ENCODE data around the gene WDR5. TPM values are rescaled to one million over a fixed set of nuclear protein-coding genes. Genes with fewer than 3 reads are reported as not detected.

Gene WDR5
- total and polyA plus RNA-seq, 10 of the 15 experiments (the other 5 are each of a cell fraction or from before 2014, with no cell fraction given): 1.4 to 43.7 (median 33.2) TPM

GRCh38 chr9:134179595-134179917 is 43.7 kb downstream of the WDR5 start:
- intact Hi-C loops (cut with micrococcal nuclease; ENCODE audit: unreplicated experiment): no loop called here
- WGBS (ENCODE audit: insufficient coverage, insufficient replicate concordance, low lambda C conversion rate, missing lambda C conversion rate): 39% methylated on average over 6 of the region's 6 CpGs
- no peak overlapping the region for H2AFZ ChIP-seq (ENCODE audit: control insufficient read depth, low read depth, low read length)
- no TSS peak for BruUV-seq (replicated peaks)
- H4K20me1 ChIP-seq (ENCODE audit: control insufficient read depth, insufficient read depth): no peaks in the 10 kb centered on the region
- TF ChIP-seq BHLHE40 (IDR thresholded peaks at IDR 0.05; ENCODE audit: borderline replicate concordance in 1 of 2, low read depth in 2 of 2, low read length in 1 of 2) (0 out of 4 replicates have a peak, but pooled peaks of 1 of the 2 experiments have one; percentile 18), RCOR1 (conservative IDR thresholded peaks at IDR 0.05; ENCODE audit: low read depth, low read length) (no peak)
- no peaks in the 10 kb centered on the region for H3K36me3 ChIP-seq (ENCODE audit: control insufficient read depth in 2 of 2, insufficient read depth in 2 of 2, low read length in 1 of 2)
- ATAC-seq (no peak), DNase-seq (ENCODE audit: low read depth, low spot score) (no peak), FAIRE-seq (no peak)
- no peaks in the 10 kb centered on the region for H3K9me3 ChIP-seq (replicated peaks; ENCODE audit: control insufficient read depth, insufficient read depth, low read length)
- POLR2A ChIA-PET: no interaction called here
- SMC1A ChIA-PET (ENCODE audit: uncharacterized antibody, unreplicated experiment): interaction anchor here (0.9 to 1.2 kb wide), 2 partner anchors 8 to 264 kb away, joined by 3 read pairs; no protein-coding TSS in a partner anchor
- H3K4me1 ChIP-seq (ENCODE audit: control insufficient read depth, insufficient read depth, low read length): peaks cover 13% of the 10 kb centered on the region
- in situ Hi-C loops (cut with MboI): no loop called here
- no peaks in the 10 kb centered on the region; a peak in 1 of 4 replicates for H3K27me3 ChIP-seq (replicated peaks in 1 of 2; ENCODE audit: control insufficient read depth in 2 of 2, insufficient read depth in 2 of 2, low read length in 1 of 2)
- no peak overlapping the region for H3K4me3 ChIP-seq
- H3K4me2 ChIP-seq (ENCODE audit: control insufficient read depth, insufficient read depth): no peak overlapping the region
- CTCF ChIA-PET: interaction anchor here (1.0 kb wide), 1 partner anchor 9 kb away, joined by 4 read pairs; no protein-coding TSS in a partner anchor
- H3K27ac ChIP-seq (ENCODE audit: control insufficient read depth, insufficient read depth): no peak overlapping the region
- H3K9ac ChIP-seq (ENCODE audit: control insufficient read depth, insufficient read depth, low read length): no peak overlapping the region
- H3K79me2 ChIP-seq (ENCODE audit: control insufficient read depth, insufficient read depth, low read length): no peaks in the 10 kb centered on the region
- RAD21 ChIA-PET (ENCODE audit: unreplicated experiment): interaction anchor here (0.9 kb wide), 1 partner anchor 9 kb away, joined by 3 read pairs; no protein-coding TSS in a partner anchor

- intact Hi-C loops (cut with micrococcal nuclease; ENCODE audit: unreplicated experiment): no loop called here
- WGBS (ENCODE audit: insufficient coverage, insufficient replicate concordance, low lambda C conversion rate, missing lambda C conversion rate): 67% methylated on average over 28 of the region's 29 CpGs
- H3K4me2 ChIP-seq (ENCODE audit: control insufficient read depth, insufficient read depth): no peak overlapping the region
- no TSS peak for BruUV-seq (replicated peaks)
- ChIA-PET SMC1A (ENCODE audit: uncharacterized antibody, unreplicated experiment) (interaction anchor here (0.9 to 1.2 kb wide), 2 partner anchors 9 to 263 kb away, joined by 3 read pairs; no protein-coding TSS in a partner anchor), CTCF (no interaction called here), RAD21 (ENCODE audit: unreplicated experiment) (interaction anchor here (0.9 kb wide), 1 partner anchor 9 kb away, joined by 3 read pairs; no protein-coding TSS in a partner anchor), POLR2A (no interaction called here)
- H3K9me3 ChIP-seq (replicated peaks; ENCODE audit: control insufficient read depth, insufficient read depth, low read length): no peaks in the 10 kb centered on the region
- ATAC-seq (no peak), DNase-seq (ENCODE audit: low read depth, low spot score) (no peak), FAIRE-seq (no peak)
- in situ Hi-C loops (cut with MboI): no loop called here
- H3K9ac ChIP-seq (ENCODE audit: control insufficient read depth, insufficient read depth, low read length): no peak overlapping the region
- no peaks in the 10 kb centered on the region for H3K36me3 ChIP-seq (ENCODE audit: control insufficient read depth in 2 of 2, insufficient read depth in 2 of 2, low read length in 1 of 2)
- no peak overlapping the region for H2AFZ ChIP-seq (ENCODE audit: control insufficient read depth, low read depth, low read length)
- H3K4me1 ChIP-seq (ENCODE audit: control insufficient read depth, insufficient read depth, low read length): peaks cover 13% of the 10 kb centered on the region
- H4K20me1 ChIP-seq (ENCODE audit: control insufficient read depth, insufficient read depth): no peaks in the 10 kb centered on the region
- H3K79me2 ChIP-seq (ENCODE audit: control insufficient read depth, insufficient read depth, low read length): no peaks in the 10 kb centered on the region
- no peaks in the 10 kb centered on the region; a peak in 1 of 4 replicates for H3K27me3 ChIP-seq (replicated peaks in 1 of 2; ENCODE audit: control insufficient read depth in 2 of 2, insufficient read depth in 2 of 2, low read length in 1 of 2)
- no peak overlapping the region for H3K27ac ChIP-seq (ENCODE audit: control insufficient read depth, insufficient read depth)
- H3K4me3 ChIP-seq: no peak overlapping the region
- no peak for TF ChIP-seq SP1 (IDR thresholded peaks at IDR 0.05; ENCODE audit: low read depth, low read length)
- TF ChIP-seq STAT1 (conservative IDR thresholded peaks at IDR 0.05): no peak
- TF ChIP-seq MEF2B (IDR thresholded peaks at IDR 0.05; ENCODE audit: partially characterized antibody, poor library complexity, severe bottlenecking): no peak
- TF ChIP-seq BHLHE40 (IDR thresholded peaks at IDR 0.05; ENCODE audit: borderline replicate concordance in 1 of 2, low read depth in 2 of 2, low read length in 1 of 2): no peak
- TF ChIP-seq ZBTB40 (IDR thresholded peaks at IDR 0.05; ENCODE audit: borderline replicate concordance): no peak
- no peak for TF ChIP-seq NR2C2 (IDR thresholded peaks at IDR 0.05; ENCODE audit: borderline replicate concordance, control insufficient read depth, insufficient read length, low read depth)
- TF ChIP-seq NKRF (conservative IDR thresholded peaks at IDR 0.05): no peak
- TF ChIP-seq ZNF217 (IDR thresholded peaks at IDR 0.05): no peak
Measured at GRCh38 chr9:134179918-134180785, 44.3 kb downstream of the WDR5 start.

Measured in GM12878 (cell line).